Measurements from ENCODE around the gene MORN4. TPM values are rescaled to one million over a fixed set of nuclear protein-coding genes. Genes with fewer than 3 reads are reported as not detected.
"Not testable (repeated sequence)": the region's sequence is repeated elsewhere in the genome, so short reads cannot be mapped to it uniquely, and the experiment has no call there.

Gene MORN4
- polyA plus RNA-seq, 6 donors from 2014 or later: 0.27 to 2.1 (median 0.77) TPM; not detected in 1

GRCh38 chr10:97584060-97584797 lies 49.1 kb downstream of the MORN4 start, which contains the start of gene HOGA1:
TSS of gene HOGA1 (plus strand) at chr10:97584389. CDS start at chr10:97584704, 315 bp downstream.
- no peak within 1 kb of the TSS for H3K27ac Mint-ChIP-seq

DNA sequence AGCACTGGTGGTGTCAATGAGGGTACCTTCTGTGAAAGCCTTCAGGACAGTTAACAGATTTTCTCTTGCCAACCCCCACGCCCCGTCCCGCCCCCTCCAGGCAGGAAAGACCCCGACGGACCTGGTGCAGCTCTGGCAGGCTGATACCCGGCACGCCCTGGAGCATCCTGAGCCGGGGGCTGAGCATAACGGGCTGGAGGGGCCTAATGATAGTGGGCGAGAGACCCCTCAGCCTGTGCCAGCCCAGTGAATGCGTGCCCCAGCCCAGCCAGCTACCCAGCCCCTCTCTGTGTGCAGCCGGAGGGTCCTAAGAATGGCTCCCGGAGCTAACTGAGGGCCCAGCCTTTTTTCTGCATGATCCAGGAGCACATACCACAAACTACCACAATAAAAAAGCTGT lies 49.8 kb downstream of the MORN4 start:
- Mint-ChIP-seq H3K36me3 (no peaks in the 10 kb centered on the region), H3K27ac (no peak overlapping the region), H3K27me3 (peaks cover 0 to 7% (median 5%) of the 10 kb centered on the region in 3 donors), H3K4me3 (no peak overlapping the region), H3K9me3 (no peaks in the 10 kb centered on the region), H3K4me1 (no peaks in the 10 kb centered on the region)
- ATAC-seq (ENCODE audit: low read depth in 2 of 2) (no peak), DNase-seq (no peak)

More at GRCh38 chr10:97584060-97584797, 49.1 kb downstream of the MORN4 start, which contains the start of gene HOGA1:
- Mint-ChIP-seq H3K36me3 (no peaks in the 10 kb centered on the region), H3K4me1 (no peaks in the 10 kb centered on the region), H3K27me3 (peaks cover 0 to 7% (median 5%) of the 10 kb centered on the region in 3 donors), H3K9me3 (no peaks in the 10 kb centered on the region), H3K4me3 (no peak within 1 kb of the TSS)
- DNase-seq (no peak), ATAC-seq (ENCODE audit: low read depth in 2 of 2) (no peak)

DNA sequence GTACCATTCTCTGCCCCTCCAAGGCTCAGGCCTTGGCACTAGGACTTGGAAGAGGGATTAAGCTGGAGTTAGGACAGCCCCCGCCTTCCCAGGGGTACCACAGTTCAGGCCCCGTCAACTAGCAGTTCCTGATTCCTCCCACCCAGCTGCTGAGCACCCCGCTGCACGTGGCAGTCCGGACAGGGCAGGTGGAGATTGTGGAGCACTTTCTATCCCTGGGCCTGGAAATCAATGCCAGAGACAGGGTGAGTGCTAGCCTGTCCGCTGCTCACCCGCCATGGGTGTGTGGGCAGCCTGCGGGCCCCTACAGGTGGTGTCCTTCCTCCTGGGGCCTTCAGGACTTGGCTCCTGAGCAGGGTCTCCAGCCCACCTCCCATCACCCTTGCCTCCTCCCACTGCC lies 51.1 kb downstream of the MORN4 start:
- Mint-ChIP-seq H3K4me1 (no peaks in the 10 kb centered on the region), H3K4me3 (no peak overlapping the region), H3K27ac (no peak overlapping the region), H3K9me3 (no peaks in the 10 kb centered on the region), H3K36me3 (no peaks in the 10 kb centered on the region), H3K27me3 (peaks cover 0 to 7% (median 5%) of the 10 kb centered on the region in 3 donors)
- ATAC-seq (ENCODE audit: low read depth in 2 of 2) (no peak), DNase-seq (no peak)

- ATAC-seq (ENCODE audit: low read depth in 2 of 2) (no peak), DNase-seq (no peak)
- no peaks in the 10 kb centered on the region for H3K9me3 Mint-ChIP-seq
- H3K27me3 Mint-ChIP-seq: peaks cover 0 to 9% (median 5%) of the 10 kb centered on the region in 3 donors
- peak overlapping the region in 1 of 8 donors; percentile 31 for H3K4me3 Mint-ChIP-seq
- H3K4me1 Mint-ChIP-seq: no peaks in the 10 kb centered on the region
- no peaks in the 10 kb centered on the region for H3K36me3 Mint-ChIP-seq
- H3K27ac Mint-ChIP-seq: no peak overlapping the region
Measured at GRCh38 chr10:97580421-97581367, 52.6 kb downstream of the MORN4 start.

DNA sequence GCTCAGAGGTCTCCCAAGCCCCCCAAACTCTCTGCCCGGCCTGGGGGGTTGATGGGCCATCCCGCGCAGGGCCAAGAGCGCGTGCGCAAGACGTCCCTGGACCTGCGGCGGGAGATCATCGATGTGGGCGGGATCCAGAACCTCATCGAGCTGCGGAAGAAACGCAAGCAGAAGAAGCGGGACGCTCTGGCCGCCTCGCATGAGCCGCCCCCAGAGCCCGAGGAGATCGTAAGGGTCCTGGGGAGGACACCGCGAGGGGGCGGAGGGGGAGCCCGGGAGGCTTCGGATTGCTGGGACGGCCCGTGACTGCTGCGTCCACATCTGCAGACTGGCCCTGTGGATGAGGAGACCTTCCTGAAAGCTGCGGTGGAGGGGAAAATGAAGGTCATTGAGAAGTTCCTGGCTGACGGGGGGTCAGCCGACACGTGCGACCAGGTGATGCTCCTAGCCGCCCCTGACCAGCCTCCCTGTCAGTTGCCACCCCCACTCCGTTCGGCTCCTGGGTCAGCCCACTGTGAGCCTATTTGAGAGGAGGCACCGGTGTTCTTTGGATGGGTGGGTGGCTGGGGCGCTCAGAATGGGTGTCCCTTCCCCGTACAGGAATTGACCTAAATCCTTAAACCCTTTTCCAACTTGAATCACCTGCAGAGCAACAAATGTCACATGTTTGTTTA lies 55.0 kb downstream of the MORN4 start:
- Mint-ChIP-seq H3K27me3 (peaks cover 0 to 4% (median 0%) of the 10 kb centered on the region in 3 donors), H3K9me3 (no peaks in the 10 kb centered on the region), H3K4me3 (no peak overlapping the region), H3K36me3 (no peaks in the 10 kb centered on the region), H3K27ac (peak overlapping the region in 1 of 6 donors; percentile 50), H3K4me1 (no peaks in the 10 kb centered on the region)
- DNase-seq: no peak
- no peak for ATAC-seq (ENCODE audit: low read depth in 2 of 2)

GRCh38 chr10:97577701-97578100 lies 55.6 kb downstream of the MORN4 start:
- Mint-ChIP-seq H3K27ac (peak overlapping the region in 1 of 6 donors; percentile 50), H3K27me3 (peaks cover 0 to 4% (median 0%) of the 10 kb centered on the region in 3 donors), H3K4me3 (no peak overlapping the region)

GRCh38 chr10:97576487-97576886 lies 56.8 kb downstream of the MORN4 start:
- H3K4me1 Mint-ChIP-seq; ATAC-seq (ENCODE audit: low read depth in 2 of 2); H3K9me3 Mint-ChIP-seq; H3K27me3 Mint-ChIP-seq; H3K4me3 Mint-ChIP-seq; DNase-seq; H3K36me3 Mint-ChIP-seq; H3K27ac Mint-ChIP-seq: not testable (repeated sequence)

More at GRCh38 chr10:97577701-97578100, 55.6 kb downstream of the MORN4 start:
- no peak for ATAC-seq (ENCODE audit: low read depth in 2 of 2)
- Mint-ChIP-seq H3K4me1 (no peaks in the 10 kb centered on the region), H3K9me3 (no peaks in the 10 kb centered on the region), H3K36me3 (no peaks in the 10 kb centered on the region)
- DNase-seq: no peak

DNA sequence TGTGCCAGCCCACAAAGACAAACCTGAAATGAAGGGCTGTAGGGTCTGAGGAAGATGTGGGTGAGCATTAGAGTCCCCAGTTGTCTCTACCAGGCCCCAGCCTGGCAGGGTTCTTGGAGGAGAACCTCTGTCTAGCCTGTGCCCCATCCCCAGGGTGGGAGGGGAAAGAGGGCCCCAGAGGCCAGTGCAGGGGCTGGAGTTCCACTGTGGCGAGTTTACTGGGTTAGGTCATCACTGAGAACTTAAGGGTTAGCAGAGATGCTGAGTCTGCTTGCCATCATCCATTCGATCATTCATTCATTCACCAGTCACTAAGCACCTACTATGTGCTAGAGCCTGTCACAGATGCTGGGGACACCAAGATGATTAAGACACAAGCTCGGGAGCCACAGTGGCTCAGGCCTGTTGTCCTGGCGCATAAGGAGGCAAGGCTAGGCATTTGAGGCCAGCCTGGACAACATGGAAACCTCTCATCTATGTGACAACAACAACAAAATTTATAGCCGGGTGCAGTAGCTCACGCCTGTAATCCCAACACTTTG lies 58.1 kb downstream of the MORN4 start:
- no peak overlapping the region for H3K27ac Mint-ChIP-seq
- no peaks in the 10 kb centered on the region for H3K4me1 Mint-ChIP-seq
- no peak overlapping the region for H3K4me3 Mint-ChIP-seq
- ATAC-seq (ENCODE audit: low read depth in 2 of 2) (no peak), DNase-seq (no peak)
- peaks cover 0 to 4% (median 0%) of the 10 kb centered on the region in 3 donors for H3K27me3 Mint-ChIP-seq
- H3K36me3 Mint-ChIP-seq: no peaks in the 10 kb centered on the region
- H3K9me3 Mint-ChIP-seq: no peaks in the 10 kb centered on the region

GRCh38 chr10:97574374-97575126 lies 58.8 kb downstream of the MORN4 start:
- DNase-seq: no peak
- no peaks in the 10 kb centered on the region for H3K36me3 Mint-ChIP-seq
- H3K4me3 Mint-ChIP-seq: no peak overlapping the region
- peaks cover 0 to 4% (median 0%) of the 10 kb centered on the region in 3 donors for H3K27me3 Mint-ChIP-seq
- H3K4me1 Mint-ChIP-seq: no peaks in the 10 kb centered on the region
- no peaks in the 10 kb centered on the region for H3K9me3 Mint-ChIP-seq
- no peak for ATAC-seq (ENCODE audit: low read depth in 2 of 2)
- no peak overlapping the region for H3K27ac Mint-ChIP-seq

DNA sequence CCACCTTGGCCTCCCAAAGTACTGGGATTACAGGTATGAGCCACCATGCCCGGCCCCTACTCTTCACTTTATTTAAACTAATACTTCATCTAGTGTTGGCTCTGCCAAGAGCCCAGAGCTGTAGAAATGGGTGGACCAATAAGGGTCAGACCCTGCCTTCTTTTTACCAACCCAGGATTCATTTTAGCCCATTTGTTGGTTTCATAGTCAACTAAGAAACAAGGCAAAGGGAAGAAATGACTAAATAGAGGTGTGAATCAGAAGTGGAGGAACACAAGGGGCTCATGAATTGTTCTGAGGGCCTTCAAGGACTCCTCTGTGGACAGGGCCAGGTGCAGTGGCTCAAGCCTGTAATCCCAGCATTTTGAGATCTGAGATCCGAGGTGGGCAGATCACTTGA lies 59.6 kb downstream of the MORN4 start:
- Mint-ChIP-seq H3K27ac (no peak overlapping the region), H3K4me3 (peak overlapping the region in 1 of 8 donors; percentile 21), H3K4me1 (no peaks in the 10 kb centered on the region), H3K9me3 (no peaks in the 10 kb centered on the region), H3K36me3 (no peaks in the 10 kb centered on the region), H3K27me3 (peaks cover 0 to 4% (median 0%) of the 10 kb centered on the region in 3 donors)
- no peak for ATAC-seq (ENCODE audit: low read depth in 2 of 2)
- no peak for DNase-seq

DNA sequence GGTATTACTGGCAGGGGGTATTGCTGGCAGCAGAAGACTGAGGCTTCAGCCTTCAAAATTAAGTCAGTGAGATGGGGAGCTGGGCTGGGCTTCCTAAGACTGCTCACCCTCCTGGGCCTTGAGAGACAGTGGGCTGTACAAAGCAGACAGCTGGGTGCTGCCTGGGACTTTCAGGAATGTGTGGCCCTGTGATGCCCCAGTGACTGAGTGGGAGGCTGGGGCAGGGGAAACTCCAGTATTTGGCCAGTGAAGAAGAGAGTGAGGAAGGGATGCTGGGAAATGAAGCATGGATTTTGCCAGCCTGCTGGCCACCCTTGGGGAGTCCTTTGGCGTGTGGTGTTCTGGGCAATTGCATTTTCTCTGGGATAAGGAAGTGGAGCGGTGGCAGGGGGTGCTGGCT lies 60.3 kb downstream of the MORN4 start:
- DNase-seq (no peak), ATAC-seq (ENCODE audit: low read depth in 2 of 2) (no peak)
- no peaks in the 10 kb centered on the region for H3K9me3 Mint-ChIP-seq
- no peaks in the 10 kb centered on the region for H3K4me1 Mint-ChIP-seq
- peaks cover 0 to 4% (median 0%) of the 10 kb centered on the region in 3 donors for H3K27me3 Mint-ChIP-seq
- no peak overlapping the region for H3K27ac Mint-ChIP-seq
- no peaks in the 10 kb centered on the region for H3K36me3 Mint-ChIP-seq
- no peak overlapping the region for H3K4me3 Mint-ChIP-seq

DNA sequence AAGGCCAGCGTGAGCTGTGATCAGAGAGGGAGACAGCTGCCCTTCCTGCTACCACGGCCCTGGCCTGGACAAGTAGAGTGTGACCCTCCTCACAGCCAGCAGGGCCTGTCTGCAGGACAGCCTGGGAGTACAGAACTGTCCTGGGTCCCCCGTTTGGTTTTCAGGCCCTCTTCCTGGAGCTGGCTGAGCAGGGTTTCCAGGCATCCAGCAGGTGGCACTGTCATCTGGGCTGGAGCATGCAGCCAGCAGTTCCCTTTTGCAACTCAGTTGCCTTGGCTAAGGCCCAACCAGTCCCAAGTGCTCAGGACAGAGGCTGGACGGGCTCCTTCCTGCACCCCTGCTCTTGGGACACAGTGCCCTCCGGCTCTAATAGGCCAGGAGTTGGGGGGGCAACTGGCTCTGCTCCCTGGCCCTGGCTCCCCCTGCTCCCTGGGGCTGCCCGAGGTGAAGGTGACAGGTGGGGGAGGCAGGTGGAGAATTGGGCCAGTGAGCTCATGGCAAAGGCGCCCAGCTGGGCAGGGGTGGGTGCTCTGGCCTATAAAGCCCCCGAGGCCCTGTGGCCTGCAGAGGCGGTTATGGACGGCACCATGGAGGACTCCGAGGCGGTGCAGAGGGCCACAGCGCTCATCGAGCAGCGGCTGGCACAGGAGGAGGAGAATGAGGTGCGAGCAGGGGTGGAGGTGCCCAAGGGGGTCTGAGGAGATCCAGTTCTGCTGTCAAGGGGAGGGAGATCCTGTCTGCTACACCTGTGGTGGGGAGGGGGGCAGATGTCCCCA lies 60.9 kb downstream of the MORN4 start, which contains the start of gene ANKRD2:
TSS of gene ANKRD2 (plus strand) at position 566 of the 776 bp plus-strand sequence. CDS start at position 576, 10 bp downstream.
- H3K4me3 Mint-ChIP-seq: no peak within 1 kb of the TSS
- peaks cover 0 to 4% (median 0%) of the 10 kb centered on the region in 3 donors for H3K27me3 Mint-ChIP-seq
- peak; percentile 68 to 77 for ATAC-seq (ENCODE audit: low read depth in 2 of 2)
- no peaks in the 10 kb centered on the region for H3K9me3 Mint-ChIP-seq
- no peak within 1 kb of the TSS for H3K27ac Mint-ChIP-seq
- no peaks in the 10 kb centered on the region for H3K36me3 Mint-ChIP-seq
- H3K4me1 Mint-ChIP-seq: no peaks in the 10 kb centered on the region
- DNase-seq: peak; percentile 36

Measured in naive B cell (primary cell).